ENCODE results near the gene MAN1A2.

MAN1A2 gene

DNA sequence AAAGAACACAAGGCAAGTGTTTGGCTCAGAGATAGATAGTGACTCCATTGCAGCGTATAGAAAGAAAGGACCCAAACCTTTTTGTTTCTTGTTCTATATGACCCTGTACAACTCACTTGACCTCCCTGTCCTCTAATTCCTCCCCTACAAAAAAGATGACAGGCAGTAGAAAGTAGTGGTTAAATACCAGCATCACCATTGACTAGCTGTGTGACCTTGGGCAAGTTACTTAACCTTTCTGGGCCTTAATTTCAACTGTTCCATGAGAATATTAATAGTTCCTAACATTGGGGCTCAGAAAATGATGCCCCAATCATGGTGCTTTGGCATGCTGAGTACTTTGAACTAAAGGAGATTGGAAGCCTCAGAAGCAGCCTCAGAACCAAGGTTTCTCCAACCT lies 46.7 kb upstream of the MAN1A2 start:
- H3K27ac ChIP-seq (ENCODE audit: extremely low read depth, low read depth, low read length), result no peak overlapping the region
- H3K9me3 ChIP-seq (ENCODE audit: control insufficient read depth, insufficient read depth, low read depth, low read length), result no peaks in the 10 kb centered on the region
- H3K4me3 ChIP-seq (ENCODE audit: low read depth, low read length), result no peak overlapping the region
- no peak for TF ChIP-seq ZFP3 (tag by site-specific recombination; IDR thresholded peaks at IDR 0.05; ENCODE audit: low read depth)
- TF ChIP-seq, protein P1, sequence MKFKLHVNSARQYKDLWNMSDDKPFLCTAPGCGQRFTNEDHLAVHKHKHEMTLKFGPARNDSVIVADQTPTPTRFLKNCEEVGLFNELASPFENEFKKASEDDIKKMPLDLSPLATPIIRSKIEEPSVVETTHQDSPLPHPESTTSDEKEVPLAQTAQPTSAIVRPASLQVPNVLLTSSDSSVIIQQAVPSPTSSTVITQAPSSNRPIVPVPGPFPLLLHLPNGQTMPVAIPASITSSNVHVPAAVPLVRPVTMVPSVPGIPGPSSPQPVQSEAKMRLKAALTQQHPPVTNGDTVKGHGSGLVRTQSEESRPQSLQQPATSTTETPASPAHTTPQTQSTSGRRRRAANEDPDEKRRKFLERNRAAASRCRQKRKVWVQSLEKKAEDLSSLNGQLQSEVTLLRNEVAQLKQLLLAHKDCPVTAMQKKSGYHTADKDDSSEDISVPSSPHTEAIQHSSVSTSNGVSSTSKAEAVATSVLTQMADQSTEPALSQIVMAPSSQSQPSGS (tag by site-specific recombination; IDR thresholded peaks at IDR 0.05; ENCODE audit: low read depth), result no peak
- no peak for TF ChIP-seq ZNF366 (tag by site-specific recombination; conservative IDR thresholded peaks at IDR 0.05)
- no peak for TF ChIP-seq TCF7L2 (IDR thresholded peaks at IDR 0.05; ENCODE audit: borderline replicate concordance, low read depth, low read length)
- no peak for TF ChIP-seq ZNF596 (tag by site-specific recombination; IDR thresholded peaks at IDR 0.05)
- 0 out of 2 replicates have a peak, but pooled peaks have one; percentile 59 for TF ChIP-seq ZNF768 (tag by site-specific recombination; IDR thresholded peaks at IDR 0.05)
- TF ChIP-seq, protein P2, sequence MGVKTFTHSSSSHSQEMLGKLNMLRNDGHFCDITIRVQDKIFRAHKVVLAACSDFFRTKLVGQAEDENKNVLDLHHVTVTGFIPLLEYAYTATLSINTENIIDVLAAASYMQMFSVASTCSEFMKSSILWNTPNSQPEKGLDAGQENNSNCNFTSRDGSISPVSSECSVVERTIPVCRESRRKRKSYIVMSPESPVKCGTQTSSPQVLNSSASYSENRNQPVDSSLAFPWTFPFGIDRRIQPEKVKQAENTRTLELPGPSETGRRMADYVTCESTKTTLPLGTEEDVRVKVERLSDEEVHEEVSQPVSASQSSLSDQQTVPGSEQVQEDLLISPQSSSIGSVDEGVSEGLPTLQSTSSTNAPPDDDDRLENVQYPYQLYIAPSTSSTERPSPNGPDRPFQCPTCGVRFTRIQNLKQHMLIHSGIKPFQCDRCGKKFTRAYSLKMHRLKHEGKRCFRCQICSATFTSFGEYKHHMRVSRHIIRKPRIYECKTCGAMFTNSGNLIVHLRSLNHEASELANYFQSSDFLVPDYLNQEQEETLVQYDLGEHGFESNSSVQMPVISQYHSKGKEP (tag by site-specific recombination; IDR thresholded peaks at IDR 0.05), result no peak
- TF ChIP-seq, protein P3, sequence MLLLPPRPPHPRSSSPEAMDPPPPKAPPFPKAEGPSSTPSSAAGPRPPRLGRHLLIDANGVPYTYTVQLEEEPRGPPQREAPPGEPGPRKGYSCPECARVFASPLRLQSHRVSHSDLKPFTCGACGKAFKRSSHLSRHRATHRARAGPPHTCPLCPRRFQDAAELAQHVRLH (tag by site-specific recombination; IDR thresholded peaks at IDR 0.05), result 0 out of 2 replicates have a peak, but pooled peaks have one; percentile 48
- TF ChIP-seq, protein P4, sequence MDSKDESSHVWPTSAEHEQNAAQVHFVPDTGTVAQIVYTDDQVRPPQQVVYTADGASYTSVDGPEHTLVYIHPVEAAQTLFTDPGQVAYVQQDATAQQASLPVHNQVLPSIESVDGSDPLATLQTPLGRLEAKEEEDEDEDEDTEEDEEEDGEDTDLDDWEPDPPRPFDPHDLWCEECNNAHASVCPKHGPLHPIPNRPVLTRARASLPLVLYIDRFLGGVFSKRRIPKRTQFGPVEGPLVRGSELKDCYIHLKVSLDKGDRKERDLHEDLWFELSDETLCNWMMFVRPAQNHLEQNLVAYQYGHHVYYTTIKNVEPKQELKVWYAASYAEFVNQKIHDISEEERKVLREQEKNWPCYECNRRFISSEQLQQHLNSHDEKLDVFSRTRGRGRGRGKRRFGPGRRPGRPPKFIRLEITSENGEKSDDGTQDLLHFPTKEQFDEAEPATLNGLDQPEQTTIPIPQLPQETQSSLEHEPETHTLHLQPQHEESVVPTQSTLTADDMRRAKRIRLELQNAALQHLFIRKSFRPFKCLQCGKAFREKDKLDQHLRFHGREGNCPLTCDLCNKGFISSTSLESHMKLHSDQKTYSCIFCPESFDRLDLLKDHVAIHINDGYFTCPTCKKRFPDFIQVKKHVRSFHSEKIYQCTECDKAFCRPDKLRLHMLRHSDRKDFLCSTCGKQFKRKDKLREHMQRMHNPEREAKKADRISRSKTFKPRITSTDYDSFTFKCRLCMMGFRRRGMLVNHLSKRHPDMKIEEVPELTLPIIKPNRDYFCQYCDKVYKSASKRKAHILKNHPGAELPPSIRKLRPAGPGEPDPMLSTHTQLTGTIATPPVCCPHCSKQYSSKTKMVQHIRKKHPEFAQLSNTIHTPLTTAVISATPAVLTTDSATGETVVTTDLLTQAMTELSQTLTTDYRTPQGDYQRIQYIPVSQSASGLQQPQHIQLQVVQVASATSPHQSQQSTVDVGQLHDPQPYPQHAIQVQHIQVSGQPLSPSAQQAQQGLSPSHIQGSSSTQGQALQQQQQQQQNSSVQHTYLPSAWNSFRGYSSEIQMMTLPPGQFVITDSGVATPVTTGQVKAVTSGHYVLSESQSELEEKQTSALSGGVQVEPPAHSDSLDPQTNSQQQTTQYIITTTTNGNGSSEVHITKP (tag by site-specific recombination; IDR thresholded peaks at IDR 0.05), result no peak
- TF ChIP-seq ZNF626 (tag by site-specific recombination; IDR thresholded peaks at IDR 0.05), result no peak
- no peak for TF ChIP-seq ZBTB48 (tag by site-specific recombination; IDR thresholded peaks at IDR 0.05)
- ChIA-PET CTCF (no interaction called here), POLR2A (no interaction called here)
- no peaks in the 10 kb centered on the region for H3K36me3 ChIP-seq (ENCODE audit: control insufficient read depth in 2 of 2, insufficient read depth in 1 of 2, low read length in 2 of 2)
- H3K4me1 ChIP-seq (ENCODE audit: control insufficient read depth, insufficient read depth, low read length), result no peaks in the 10 kb centered on the region

DNA sequence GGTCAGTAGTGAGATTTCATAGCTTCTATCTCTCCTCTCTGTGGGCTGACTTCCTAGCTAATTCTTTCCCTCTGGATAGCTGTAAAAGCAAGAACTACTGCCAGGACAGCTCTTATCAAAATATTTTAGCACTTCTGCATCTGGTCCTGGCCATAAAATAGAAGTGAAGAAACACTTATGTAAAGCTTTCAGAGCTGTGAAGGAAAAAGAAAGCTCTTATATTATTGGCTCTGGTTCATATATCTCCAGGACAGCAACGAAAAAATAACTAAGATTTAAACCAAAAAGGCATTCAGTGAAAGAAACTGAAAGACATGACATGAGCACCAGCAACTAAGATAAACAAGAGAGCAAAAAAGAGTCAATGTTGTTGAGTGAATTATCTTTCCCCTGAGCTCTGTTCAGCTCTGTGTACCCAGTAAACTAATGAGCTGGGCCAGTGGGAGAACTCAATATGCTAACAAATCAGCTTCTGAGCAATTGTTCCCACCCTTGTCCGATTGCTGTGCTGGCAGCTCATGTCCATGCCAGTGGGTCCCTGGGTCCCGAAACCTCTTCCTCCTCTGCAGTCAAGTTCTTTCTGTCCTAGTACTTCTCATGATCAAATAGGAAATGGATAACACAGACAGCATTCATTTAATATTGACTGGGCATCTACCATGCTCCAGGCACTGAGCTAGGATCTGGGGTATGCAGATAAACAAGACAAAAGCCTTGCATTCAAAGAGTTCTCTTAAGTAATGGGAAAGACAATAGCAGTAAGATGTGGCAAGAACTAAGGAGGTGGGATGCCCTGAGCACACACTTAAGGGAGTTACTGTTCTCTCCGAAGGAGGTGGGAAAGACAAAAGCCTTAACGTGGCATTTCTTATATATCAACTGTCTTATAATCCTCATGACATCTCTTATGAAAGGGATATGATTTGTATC lies 45.3 kb upstream of the MAN1A2 start:
- H3K9me3 ChIP-seq (ENCODE audit: control insufficient read depth, insufficient read depth, low read depth, low read length), result no peaks in the 10 kb centered on the region
- no peak overlapping the region for H3K4me3 ChIP-seq (ENCODE audit: low read depth, low read length)
- H3K4me1 ChIP-seq (ENCODE audit: control insufficient read depth, insufficient read depth, low read length), result no peaks in the 10 kb centered on the region
- no peaks in the 10 kb centered on the region for H3K36me3 ChIP-seq (ENCODE audit: control insufficient read depth in 2 of 2, insufficient read depth in 1 of 2, low read length in 2 of 2)
- ChIA-PET CTCF (interaction anchor here (0.6 to 1.4 kb wide), 6 partner anchors 9 to 375 kb away, joined by 3 to 4 read pairs (median 3); no protein-coding TSS in a partner anchor), POLR2A (interaction anchor here (0.9 kb wide), 1 partner anchor 45 kb away, joined by 3 read pairs; the partner anchor contains the start of gene MAN1A2)
- H3K27ac ChIP-seq (ENCODE audit: extremely low read depth, low read depth, low read length), result no peak overlapping the region; the same call in 1 of the 2 replicates
- no peak for TF ChIP-seq YY2 (tag by site-specific recombination; IDR thresholded peaks at IDR 0.05)
- TF ChIP-seq HOXC10 (CRISPR knock-in tag; IDR thresholded peaks at IDR 0.05), result no peak
- TF ChIP-seq, protein P5, sequence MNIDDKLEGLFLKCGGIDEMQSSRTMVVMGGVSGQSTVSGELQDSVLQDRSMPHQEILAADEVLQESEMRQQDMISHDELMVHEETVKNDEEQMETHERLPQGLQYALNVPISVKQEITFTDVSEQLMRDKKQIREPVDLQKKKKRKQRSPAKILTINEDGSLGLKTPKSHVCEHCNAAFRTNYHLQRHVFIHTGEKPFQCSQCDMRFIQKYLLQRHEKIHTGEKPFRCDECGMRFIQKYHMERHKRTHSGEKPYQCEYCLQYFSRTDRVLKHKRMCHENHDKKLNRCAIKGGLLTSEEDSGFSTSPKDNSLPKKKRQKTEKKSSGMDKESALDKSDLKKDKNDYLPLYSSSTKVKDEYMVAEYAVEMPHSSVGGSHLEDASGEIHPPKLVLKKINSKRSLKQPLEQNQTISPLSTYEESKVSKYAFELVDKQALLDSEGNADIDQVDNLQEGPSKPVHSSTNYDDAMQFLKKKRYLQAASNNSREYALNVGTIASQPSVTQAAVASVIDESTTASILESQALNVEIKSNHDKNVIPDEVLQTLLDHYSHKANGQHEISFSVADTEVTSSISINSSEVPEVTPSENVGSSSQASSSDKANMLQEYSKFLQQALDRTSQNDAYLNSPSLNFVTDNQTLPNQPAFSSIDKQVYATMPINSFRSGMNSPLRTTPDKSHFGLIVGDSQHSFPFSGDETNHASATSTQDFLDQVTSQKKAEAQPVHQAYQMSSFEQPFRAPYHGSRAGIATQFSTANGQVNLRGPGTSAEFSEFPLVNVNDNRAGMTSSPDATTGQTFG (tag by site-specific recombination; IDR thresholded peaks at IDR 0.05; ENCODE audit: borderline replicate concordance), result no peak
- TF ChIP-seq, protein P6, sequence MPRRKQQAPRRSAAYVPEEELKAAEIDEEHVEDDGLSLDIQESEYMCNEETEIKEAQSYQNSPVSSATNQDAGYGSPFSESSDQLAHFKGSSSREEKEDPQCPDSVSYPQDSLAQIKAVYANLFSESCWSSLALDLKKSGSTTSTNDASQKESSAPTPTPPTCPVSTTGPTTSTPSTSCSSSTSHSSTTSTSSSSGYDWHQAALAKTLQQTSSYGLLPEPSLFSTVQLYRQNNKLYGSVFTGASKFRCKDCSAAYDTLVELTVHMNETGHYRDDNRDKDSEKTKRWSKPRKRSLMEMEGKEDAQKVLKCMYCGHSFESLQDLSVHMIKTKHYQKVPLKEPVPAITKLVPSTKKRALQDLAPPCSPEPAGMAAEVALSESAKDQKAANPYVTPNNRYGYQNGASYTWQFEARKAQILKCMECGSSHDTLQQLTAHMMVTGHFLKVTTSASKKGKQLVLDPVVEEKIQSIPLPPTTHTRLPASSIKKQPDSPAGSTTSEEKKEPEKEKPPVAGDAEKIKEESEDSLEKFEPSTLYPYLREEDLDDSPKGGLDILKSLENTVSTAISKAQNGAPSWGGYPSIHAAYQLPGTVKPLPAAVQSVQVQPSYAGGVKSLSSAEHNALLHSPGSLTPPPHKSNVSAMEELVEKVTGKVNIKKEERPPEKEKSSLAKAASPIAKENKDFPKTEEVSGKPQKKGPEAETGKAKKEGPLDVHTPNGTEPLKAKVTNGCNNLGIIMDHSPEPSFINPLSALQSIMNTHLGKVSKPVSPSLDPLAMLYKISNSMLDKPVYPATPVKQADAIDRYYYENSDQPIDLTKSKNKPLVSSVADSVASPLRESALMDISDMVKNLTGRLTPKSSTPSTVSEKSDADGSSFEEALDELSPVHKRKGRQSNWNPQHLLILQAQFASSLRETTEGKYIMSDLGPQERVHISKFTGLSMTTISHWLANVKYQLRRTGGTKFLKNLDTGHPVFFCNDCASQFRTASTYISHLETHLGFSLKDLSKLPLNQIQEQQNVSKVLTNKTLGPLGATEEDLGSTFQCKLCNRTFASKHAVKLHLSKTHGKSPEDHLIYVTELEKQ (tag by site-specific recombination; IDR thresholded peaks at IDR 0.05; ENCODE audit: borderline replicate concordance), result 0 out of 2 replicates have a peak, but pooled peaks have one; percentile 20
- no peak for TF ChIP-seq ZNF114 (tag by site-specific recombination; IDR thresholded peaks at IDR 0.05)
